SK-N-SH (cell line): ENCODE data around the gene NFIA. TPM values are rescaled to one million over a fixed set of nuclear protein-coding genes. Genes with fewer than 3 reads are reported as not detected.

Experiments
- CTCF ChIA-PET: fragments of 300-600, 350-600 bp; formaldehyde crosslinking; extraction: SDS; loops from one replicate; lab custom pipeline; 2021; lab: Yijun Ruan, JAX
- POLR2A ChIA-PET: fragments of 350-600 bp; sonication (Branson Sonifier 250); formaldehyde crosslinking; extraction: SDS; loops from one replicate; lab custom pipeline; 2020; ENCODE audit warnings: antibody characterized with exemption, inconsistent platforms; lab: Yijun Ruan, JAX
- DNase-seq: peaks from one replicate; pipeline ENCODE4 v3.0.0; 2012
- H2AFZ ChIP-seq: fragments of 200-600 bp; sonication (generic); 2 replicates; pipeline ENCODE4 v1.8.1; 2016; ENCODE audit warnings: antibody characterized with exemption, mild to moderate bottlenecking, low read depth
- H3F3A ChIP-seq: fragments of 200-600 bp; sonication (generic); replicated peaks from 2 replicates; pipeline ENCODE3; 2016; ENCODE audit warnings: antibody characterized with exemption, mild to moderate bottlenecking; ENCODE audit not compliant: insufficient read depth
- H3K27ac ChIP-seq, 2 experiments: fragments of 200-500 bp in 1 of 2; fragments of 200-600 bp in 1 of 2; sonication (Bioruptor generic) in 1 of 2; sonication (generic), shearing (Covaris generic) in 1 of 2; 2 replicates each; pipeline versions ENCODE4 v1.5.1 to v1.6.1; 2014 to 2016; ENCODE audit warnings: low read depth in 2 of 2, inconsistent platforms in 1 of 2, low read length in 1 of 2, mild to moderate bottlenecking in 1 of 2, mixed read lengths in 1 of 2
- H3K27me3 ChIP-seq: fragments of 200-600 bp; sonication (generic), shearing (Covaris generic); 2 replicates; pipeline ENCODE4 v1.6.1; 2016; ENCODE audit warnings: mixed run types; ENCODE audit not compliant: insufficient read depth
- H3K36me3 ChIP-seq, 2 experiments: fragments of 200-500 bp in 1 of 2; fragments of 200-600 bp in 1 of 2; sonication (Bioruptor generic) in 1 of 2; sonication (generic) in 1 of 2; replicated peaks in 1 of 2; 2 replicates each; pipeline versions ENCODE3 to v1.5.1; 2014 to 2016; ENCODE audit warnings: low read length in 1 of 2, mild to moderate bottlenecking in 1 of 2; ENCODE audit not compliant: insufficient read depth in 2 of 2, control insufficient read depth in 1 of 2
- H3K4me1 ChIP-seq, 2 experiments: fragments of 200-500 bp in 1 of 2; fragments of 200-600 bp in 1 of 2; sonication (Bioruptor generic) in 1 of 2; sonication (generic), shearing (Covaris generic) in 1 of 2; 2 replicates each; pipeline versions ENCODE4 v1.5.1 to v1.6.1; 2014 to 2016; ENCODE audit warnings: low read depth in 1 of 2, low read length in 1 of 2, mixed run types in 1 of 2; ENCODE audit not compliant: insufficient read depth in 2 of 2, control insufficient read depth in 1 of 2
- H3K4me2 ChIP-seq: fragments of 200-600 bp; sonication (generic), shearing (Covaris generic); 2 replicates; pipeline ENCODE4 v1.6.1; 2017; ENCODE audit warnings: mixed run types
- H3K4me3 ChIP-seq, 2 experiments: fragments of 200-500 bp in 1 of 2; fragments of 200-600 bp in 1 of 2; sonication (Bioruptor generic) in 1 of 2; sonication (generic), shearing (Covaris generic) in 1 of 2; 2 replicates each; pipeline versions ENCODE4 v1.5.1 to v1.8.1; 2014 to 2016; ENCODE audit warnings: low read depth in 2 of 2, inconsistent platforms in 1 of 2, low read length in 1 of 2, mild to moderate bottlenecking in 1 of 2, mixed read lengths in 1 of 2, moderate library complexity in 1 of 2
- H3K79me2 ChIP-seq: fragments of 200-600 bp; sonication (generic); 2 replicates; pipeline ENCODE4 v1.8.1; 2017; ENCODE audit warnings: mild to moderate bottlenecking; ENCODE audit not compliant: insufficient read depth
- H3K9ac ChIP-seq: fragments of 200-600 bp; sonication (generic); 2 replicates; pipeline ENCODE4 v1.6.1; 2017; ENCODE audit warnings: mixed run types
- H3K9me2 ChIP-seq: fragments of 200-600 bp; sonication (generic); 2 replicates; pipeline ENCODE4 v1.6.1; 2017; ENCODE audit warnings: mixed run types
- H3K9me3 ChIP-seq: fragments of 200-600 bp; sonication (generic); 2 replicates; pipeline ENCODE4 v1.6.1; 2017; ENCODE audit warnings: mixed run types, mild to moderate bottlenecking, moderate library complexity
- H4K20me1 ChIP-seq: fragments of 200-600 bp; sonication (generic); 2 replicates; pipeline ENCODE4 v1.6.1; 2017; ENCODE audit warnings: mild to moderate bottlenecking, mixed run types; ENCODE audit not compliant: insufficient read depth
- CHD2 ChIP-seq: fragments of 150-350 bp; IDR thresholded peaks from 2 replicates; pipeline ENCODE4 v1.6.1; 2018; ENCODE audit warnings: low read length; ENCODE audit not compliant: partially characterized antibody
- CTCF ChIP-seq: fragments of 200-600 bp; sonication (generic); IDR thresholded peaks from 2 replicates; pipeline ENCODE4 v1.6.1; 2017; ENCODE audit warnings: antibody characterized with exemption, mild to moderate bottlenecking, moderate library complexity
- ELF1 ChIP-seq: IDR thresholded peaks from 2 replicates; pipeline ENCODE4 v1.4.0; 2012
- EP300 ChIP-seq, 2 experiments: IDR thresholded peaks; 2 replicates each; pipeline versions ENCODE4 v1.4.0 to v1.6.1; 2012; ENCODE audit warnings: borderline replicate concordance in 1 of 2, low read depth in 1 of 2, low read length in 1 of 2
- EZH2phosphoT487 ChIP-seq: fragments of 200-600 bp; sonication (generic); IDR thresholded peaks from 2 replicates; pipeline ENCODE4 v1.6.1; 2017; ENCODE audit warnings: low read depth, mixed run types, mild to moderate bottlenecking, antibody characterized with exemption, moderate library complexity, borderline replicate concordance
- FOSL2 ChIP-seq: IDR thresholded peaks from 2 replicates; pipeline ENCODE4 v1.4.0; 2012; ENCODE audit warnings: low read depth, mild to moderate bottlenecking, moderate library complexity, borderline replicate concordance
- GABPA ChIP-seq: IDR thresholded peaks from 2 replicates; pipeline ENCODE4 v1.4.0; 2012; ENCODE audit warnings: low read depth, mild to moderate bottlenecking
- GATA2 ChIP-seq: sonication (generic); formaldehyde crosslinking; IDR thresholded peaks from 2 replicates; pipeline ENCODE4 v1.5.0; 2020; ENCODE audit warnings: mild to moderate bottlenecking, missing genetic modification reagents
- IRF3 ChIP-seq: fragments of 150-350 bp; IDR thresholded peaks from 2 replicates; pipeline ENCODE4 v1.6.1; 2016; ENCODE audit warnings: mild to moderate bottlenecking, low read depth, low read length
- MXI1 ChIP-seq: IDR thresholded peaks from 2 replicates; pipeline ENCODE4 v1.6.1; 2012; ENCODE audit warnings: mild to moderate bottlenecking, low read depth, low read length, improper control_type of control experiment
- REST ChIP-seq: IDR thresholded peaks from 2 replicates; pipeline ENCODE4 v1.6.1; 2012; ENCODE audit warnings: mild to moderate bottlenecking, low read depth, low read length, moderate library complexity
- RXRA ChIP-seq: IDR thresholded peaks from 2 replicates; pipeline ENCODE4 v1.4.0; 2012; ENCODE audit warnings: low read depth, mild to moderate bottlenecking, borderline replicate concordance
- SIN3A ChIP-seq: IDR thresholded peaks from 2 replicates; pipeline ENCODE4 v1.6.1; 2012; ENCODE audit warnings: low read depth, mild to moderate bottlenecking, low read length, moderate library complexity, borderline replicate concordance
- USF1 ChIP-seq: IDR thresholded peaks from 2 replicates; pipeline ENCODE4 v1.4.0; 2012; ENCODE audit warnings: low read depth, borderline replicate concordance
- USF2 ChIP-seq: fragments of 150-350 bp; IDR thresholded peaks from 2 replicates; pipeline ENCODE4 v1.6.1; 2017; ENCODE audit warnings: antibody characterized with exemption, low read length, low read depth, borderline replicate concordance
- WGBS: methylation state at CpG from one replicate; pipeline ENCODE4 v1.1.6; 2017; ENCODE audit warnings: low lambda C conversion rate; 5-methylcytosine and 5-hydroxymethylcytosine counted together
- polyA plus RNA-seq, 3 experiments: library from polyadenylated mRNA; depleted of rRNA; stranded (reverse); fragments of >200 nt; gene quantifications; 2 replicates each; pipeline ENCODE4 v1.2.3, GENCODE V29; 2012

Gene NFIA
- polyA plus RNA-seq, 1 of the 3 experiments (the other 2 are of a cell fraction) = 3.3 TPM

GRCh38 chr1:61332796-61333195, 250.4 kb downstream of the NFIA start:
- no peak overlapping the region for H3K4me3 ChIP-seq
- H3K79me2 ChIP-seq = no peaks in the 10 kb centered on the region
- H3K9me3 ChIP-seq = no peaks in the 10 kb centered on the region
- CTCF ChIA-PET = interaction anchor here (1.7 kb wide), 1 partner anchor 1051 kb away, joined by 4 read pairs; no protein-coding TSS in a partner anchor
- POLR2A ChIA-PET = no interaction called here
- TF ChIP-seq EZH2phosphoT487 = no peak
- TF ChIP-seq USF2 = no peak
- TF ChIP-seq GATA2 (CRISPR knock-in tag) = no peak
- no peak for TF ChIP-seq SIN3A
- no peak for TF ChIP-seq IRF3
- no peak for TF ChIP-seq EP300 (IDR thresholded peaks at IDR 0.05; ENCODE audit: borderline replicate concordance in 1 of 2, low read depth in 1 of 2, low read length in 1 of 2)
- no peak overlapping the region; a peak in 1 of 4 replicates for H3K27ac ChIP-seq
- no peaks in the 10 kb centered on the region for H3K36me3 ChIP-seq
- peaks cover 6% of the 10 kb centered on the region for H3F3A ChIP-seq
- H2AFZ ChIP-seq = no peak overlapping the region
- H3K4me1 ChIP-seq = peaks cover 11 to 21% of the 10 kb centered on the region in 2 experiments; a peak in 3 of 4 replicates
- no peak overlapping the region for H3K4me2 ChIP-seq
- H3K9me2 ChIP-seq = no peaks in the 10 kb centered on the region
- DNase-seq = no peak
- H3K27me3 ChIP-seq = no peaks in the 10 kb centered on the region
- 100% methylated on average over 1 of the region's 1 CpG for WGBS
- no peak overlapping the region for H3K9ac ChIP-seq
- no peaks in the 10 kb centered on the region for H4K20me1 ChIP-seq

- H3K9ac ChIP-seq = no peak overlapping the region
- H3K27ac ChIP-seq = peak overlapping the region in 1 of 2 experiments; percentile 94; a peak in 2 of 4 replicates
- H4K20me1 ChIP-seq = no peaks in the 10 kb centered on the region
- peaks cover 16% of the 10 kb centered on the region for H3F3A ChIP-seq
- peaks cover 21 to 25% of the 10 kb centered on the region in 2 experiments; a peak in 3 of 4 replicates for H3K4me1 ChIP-seq
- peak; percentile 79 for DNase-seq
- WGBS = 71% methylated on average over 14 of the region's 14 CpGs
- H2AFZ ChIP-seq = no peak overlapping the region
- no peak overlapping the region for H3K4me3 ChIP-seq
- ChIA-PET POLR2A (interaction anchor here (1.7 kb wide), 1 partner anchor 285 kb away, joined by 6 read pairs; no protein-coding TSS in a partner anchor), CTCF (interaction anchor here (1.3 to 1.7 kb wide), 4 partner anchors 97 to 1364 kb away, joined by 3 to 11 read pairs (median 5); no protein-coding TSS in a partner anchor)
- no peaks in the 10 kb centered on the region for H3K27me3 ChIP-seq
- H3K4me2 ChIP-seq = no peak overlapping the region
- H3K9me2 ChIP-seq = no peaks in the 10 kb centered on the region
- no peaks in the 10 kb centered on the region for H3K36me3 ChIP-seq
- H3K79me2 ChIP-seq = no peaks in the 10 kb centered on the region
- no peaks in the 10 kb centered on the region for H3K9me3 ChIP-seq
- TF ChIP-seq RXRA = no peak
- no peak for TF ChIP-seq GABPA
- TF ChIP-seq ELF1 = no peak
- no peak for TF ChIP-seq FOSL2
- TF ChIP-seq REST = no peak
- TF ChIP-seq CTCF = no peak
- peak; percentile 62 for TF ChIP-seq CHD2
- TF ChIP-seq GATA2 (CRISPR knock-in tag) = peak; percentile 87
- no peak for TF ChIP-seq USF1
- TF ChIP-seq MXI1 = peak; percentile 84; the same call in 1 of the 2 replicates
These were observed 252.6 kb downstream of the NFIA start for GRCh38 chr1:61334718-61335589.
